Muscle layer of colon (tissue), 2 donors: ENCODE results near the gene MINAR1.
A peak's percentile ranks its signal among the peaks of the same experiment; 100 is the strongest.

Source experiments
- H3K27ac ChIP-seq: one replicate; pipeline ENCODE4 v1.7.0; 2013; ENCODE audit warnings: low read depth, mild to moderate bottlenecking, low read length, moderate library complexity
- H3K27me3 ChIP-seq, 2 donors: one replicate each; pipeline ENCODE4 v1.7.0; 2013; ENCODE audit warnings: low read length in 2 of 2, mild to moderate bottlenecking in 2 of 2; ENCODE audit not compliant: insufficient read depth in 2 of 2, control insufficient read depth in 1 of 2
- H3K36me3 ChIP-seq: one replicate; pipeline ENCODE4 v1.7.0; 2013; ENCODE audit warnings: mild to moderate bottlenecking, low read length; ENCODE audit not compliant: insufficient read depth
- H3K4me1 ChIP-seq: one replicate; pipeline ENCODE4 v1.7.0; 2013; ENCODE audit warnings: mild to moderate bottlenecking, low read length; ENCODE audit not compliant: insufficient read depth
- H3K4me3 ChIP-seq, 2 donors: one replicate each; pipeline ENCODE4 v1.7.0; 2013; ENCODE audit warnings: low read length in 2 of 2, low read depth in 1 of 2, mild to moderate bottlenecking in 1 of 2, moderate library complexity in 1 of 2
- H3K9ac ChIP-seq: one replicate; pipeline ENCODE4 v1.7.0; 2013; ENCODE audit warnings: low read length
- H3K9me3 ChIP-seq: one replicate; pipeline ENCODE4 v1.7.0; 2013; ENCODE audit warnings: mild to moderate bottlenecking, low read length
- donor health status: abdominal sarcoma.
- donor health status: Adenocarcinoma of cecum.

Gene MINAR1

DNA sequence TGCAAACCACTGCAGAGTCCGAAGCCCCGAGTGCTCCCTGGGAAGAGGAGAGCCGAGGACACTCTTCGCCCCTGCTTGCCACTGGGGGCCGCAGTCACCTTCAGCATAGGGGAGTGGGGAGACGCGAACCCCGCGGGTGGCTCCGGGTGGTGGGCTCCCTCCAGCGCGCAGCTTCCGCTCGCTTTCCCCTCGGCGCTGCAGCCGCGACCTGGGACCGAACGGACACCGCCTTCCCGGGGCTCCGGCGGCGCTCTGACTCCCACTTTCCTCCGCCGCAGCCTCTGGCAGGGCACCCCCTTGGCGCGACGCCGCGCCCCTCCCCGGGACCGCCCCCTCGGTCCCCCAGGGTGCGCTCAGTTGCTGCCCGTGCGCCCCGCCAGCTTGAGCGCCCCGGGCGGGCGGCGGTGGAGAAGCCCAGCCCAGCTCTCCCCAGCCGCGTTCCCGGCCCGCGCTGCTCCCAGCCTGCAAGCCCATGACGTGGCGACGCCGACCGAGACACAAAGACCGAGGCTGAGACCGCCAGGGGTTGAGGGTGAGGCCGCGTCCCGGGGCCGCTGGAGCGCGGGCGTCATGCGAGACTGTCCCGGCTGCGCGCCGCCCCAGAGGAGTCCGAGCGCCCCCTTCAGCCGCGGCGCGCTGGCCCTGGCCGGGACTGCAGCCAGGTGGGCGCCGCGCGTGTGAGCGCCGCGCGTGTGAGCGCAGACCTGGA is at the start of gene MINAR1:
Gene MINAR1, plus strand, starts transcription at position 701 of the 709 bp plus-strand sequence. CDS start 23,812 bp downstream, outside the sequence.
- Histone ChIP-seq H3K36me3 (no peaks in the 10 kb centered on the region), H3K9me3 (no peaks in the 10 kb centered on the region), H3K4me1 (peaks cover 5% of the 10 kb centered on the region), H3K27ac (no peak within 1 kb of the TSS), H3K4me3 (peak within 1 kb of the TSS in 1 of 2 donors; percentile 27), H3K27me3 (peaks cover 16 to 44% of the 10 kb centered on the region in 2 donors), H3K9ac (no peak within 1 kb of the TSS)

DNA sequence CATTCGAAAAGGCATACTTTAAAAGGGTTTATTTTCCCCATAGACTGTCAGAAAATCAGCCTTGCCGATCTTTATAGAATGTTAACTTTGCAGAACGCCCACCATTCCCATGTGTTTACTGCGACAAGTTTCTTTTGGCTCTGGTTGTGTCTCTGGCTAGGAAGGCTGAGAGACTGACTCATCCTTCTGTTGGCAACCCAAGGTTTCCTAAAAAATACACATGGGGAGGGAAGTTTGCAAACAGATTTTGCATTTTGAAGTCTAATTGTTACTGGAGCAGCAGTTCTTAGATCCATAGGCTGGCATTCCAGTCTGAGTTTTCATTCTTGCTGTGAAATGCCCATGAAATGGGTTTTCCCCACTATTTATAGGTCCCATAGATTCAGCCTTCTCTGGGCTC is 37.9 kb upstream of the MINAR1 start:
- H3K4me1 ChIP-seq = peaks cover 14% of the 10 kb centered on the region
- H3K27me3 ChIP-seq = no peaks in the 10 kb centered on the region
- no peak overlapping the region for H3K27ac ChIP-seq
- no peak overlapping the region for H3K9ac ChIP-seq
- H3K36me3 ChIP-seq = no peaks in the 10 kb centered on the region
- H3K9me3 ChIP-seq = no peaks in the 10 kb centered on the region
- no peak overlapping the region for H3K4me3 ChIP-seq

DNA sequence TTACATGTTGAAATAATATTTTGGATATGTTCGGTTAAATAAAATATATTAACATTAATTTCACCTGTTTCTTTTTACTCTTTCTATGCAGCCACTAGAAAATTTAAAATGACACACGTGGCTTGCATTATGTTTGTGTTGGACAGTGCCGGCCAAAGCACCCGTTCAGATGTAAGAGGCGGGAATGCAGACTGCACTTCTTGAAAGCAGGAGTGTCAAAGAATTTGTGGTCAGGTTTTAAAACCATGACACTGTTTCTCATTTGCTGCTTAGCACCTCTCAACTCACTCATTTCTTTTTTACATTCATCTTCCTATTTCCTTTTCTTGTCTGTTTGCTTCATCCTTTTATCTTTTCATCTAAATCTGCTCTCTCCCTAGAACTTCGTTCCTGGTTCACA is 35.3 kb upstream of the MINAR1 start:
- H3K4me3 ChIP-seq = no peak overlapping the region
- H3K4me1 ChIP-seq = peaks cover 14% of the 10 kb centered on the region
- H3K36me3 ChIP-seq = no peaks in the 10 kb centered on the region
- no peak overlapping the region for H3K27ac ChIP-seq
- H3K9me3 ChIP-seq = no peaks in the 10 kb centered on the region
- H3K9ac ChIP-seq = no peak overlapping the region
- no peaks in the 10 kb centered on the region for H3K27me3 ChIP-seq

DNA sequence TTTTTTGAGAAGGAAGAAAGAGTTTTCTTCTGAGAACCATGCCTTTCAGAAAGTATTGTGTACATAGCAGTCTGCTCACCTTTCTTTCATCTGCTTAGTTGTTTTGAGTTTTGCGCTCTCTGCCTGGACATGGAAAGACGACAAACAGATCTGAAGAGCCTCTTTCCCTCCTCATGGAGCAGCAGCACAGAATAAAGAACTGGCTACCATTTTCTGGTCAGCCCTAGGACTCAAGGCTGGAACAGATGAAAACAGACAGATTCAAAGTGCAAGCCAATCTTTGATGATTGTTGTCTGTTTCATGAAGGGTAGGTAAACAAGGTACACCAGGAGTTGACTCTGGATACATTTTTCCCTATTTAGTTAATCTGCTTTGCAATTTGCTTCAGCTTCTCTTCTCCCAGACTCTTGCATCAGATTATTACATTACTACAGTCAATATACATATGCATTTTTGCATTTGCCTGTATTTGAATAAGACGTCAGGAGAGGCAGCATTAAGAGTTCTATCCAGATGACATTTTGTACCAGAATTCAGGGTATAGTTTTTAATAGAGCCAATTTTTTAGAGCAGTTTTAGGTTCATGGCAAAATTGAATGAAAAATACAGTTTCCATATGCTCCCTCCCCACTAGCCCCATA is 34.7 kb upstream of the MINAR1 start:
- H3K27ac ChIP-seq = no peak overlapping the region
- H3K36me3 ChIP-seq = no peaks in the 10 kb centered on the region
- no peak overlapping the region for H3K9ac ChIP-seq
- no peak overlapping the region for H3K4me3 ChIP-seq
- H3K4me1 ChIP-seq = peaks cover 14% of the 10 kb centered on the region
- no peaks in the 10 kb centered on the region for H3K27me3 ChIP-seq
- no peaks in the 10 kb centered on the region for H3K9me3 ChIP-seq

- H3K27ac ChIP-seq = no peak overlapping the region
- no peak overlapping the region for H3K4me3 ChIP-seq
- peaks cover 3% of the 10 kb centered on the region for H3K4me1 ChIP-seq
- no peaks in the 10 kb centered on the region for H3K9me3 ChIP-seq
- H3K36me3 ChIP-seq = no peaks in the 10 kb centered on the region
- H3K9ac ChIP-seq = no peak overlapping the region
- H3K27me3 ChIP-seq = no peaks in the 10 kb centered on the region
Observed at GRCh38 chr15:79399606-79400005, 32.5 kb upstream of the MINAR1 start.

- H3K4me1 ChIP-seq = no peaks in the 10 kb centered on the region
- no peaks in the 10 kb centered on the region for H3K27me3 ChIP-seq
- no peaks in the 10 kb centered on the region for H3K36me3 ChIP-seq
- H3K27ac ChIP-seq = no peak overlapping the region
- no peak overlapping the region for H3K9ac ChIP-seq
- no peaks in the 10 kb centered on the region for H3K9me3 ChIP-seq
- no peak overlapping the region for H3K4me3 ChIP-seq
Observed at GRCh38 chr15:79400650-79401049, 31.5 kb upstream of the MINAR1 start.

DNA sequence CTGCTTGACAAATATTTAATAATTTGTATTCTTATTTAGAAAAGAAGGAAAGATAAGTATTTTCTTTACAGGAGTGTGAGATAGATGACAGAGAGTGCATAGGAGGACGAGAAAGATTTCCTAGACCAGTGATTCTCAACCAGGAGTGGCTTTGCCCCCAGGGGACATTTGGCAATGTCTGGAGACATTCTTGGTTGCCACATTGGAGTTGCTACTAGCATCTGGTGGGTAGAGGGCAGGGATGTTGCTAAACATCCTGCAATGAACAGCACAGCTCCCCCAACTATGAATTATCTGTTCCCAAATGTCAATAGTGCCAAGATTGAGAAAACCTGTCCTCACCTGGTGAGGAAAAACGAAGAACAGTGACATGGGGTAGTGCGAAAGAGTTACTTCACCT is 30.8 kb upstream of the MINAR1 start:
- no peaks in the 10 kb centered on the region for H3K27me3 ChIP-seq
- H3K4me3 ChIP-seq = no peak overlapping the region
- no peaks in the 10 kb centered on the region for H3K36me3 ChIP-seq
- H3K4me1 ChIP-seq = no peaks in the 10 kb centered on the region
- no peaks in the 10 kb centered on the region for H3K9me3 ChIP-seq
- H3K9ac ChIP-seq = no peak overlapping the region
- H3K27ac ChIP-seq = no peak overlapping the region

DNA sequence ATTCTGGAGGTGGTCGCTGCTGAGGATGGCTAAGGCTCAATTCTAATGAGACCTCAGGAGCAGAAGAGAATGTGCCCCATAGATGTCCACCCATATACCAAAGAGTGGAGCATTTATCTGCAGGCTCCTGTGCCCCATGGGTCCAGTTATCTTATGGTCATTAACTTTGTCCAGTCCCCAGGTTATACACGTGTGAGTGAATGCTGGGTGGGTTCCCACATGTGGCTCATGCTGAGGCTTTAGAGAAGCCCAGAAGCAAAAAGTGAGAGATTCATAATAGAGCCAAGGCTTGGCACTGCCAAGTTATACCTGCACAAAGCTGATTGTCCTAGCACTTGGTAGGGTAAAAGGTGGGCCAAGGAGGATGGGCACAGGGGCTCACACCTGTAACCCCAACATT is 30.0 kb upstream of the MINAR1 start:
- H3K4me3 ChIP-seq = no peak overlapping the region
- no peaks in the 10 kb centered on the region for H3K36me3 ChIP-seq
- no peaks in the 10 kb centered on the region for H3K9me3 ChIP-seq
- H3K27me3 ChIP-seq = no peaks in the 10 kb centered on the region
- no peak overlapping the region for H3K9ac ChIP-seq
- no peaks in the 10 kb centered on the region for H3K4me1 ChIP-seq
- no peak overlapping the region for H3K27ac ChIP-seq

DNA sequence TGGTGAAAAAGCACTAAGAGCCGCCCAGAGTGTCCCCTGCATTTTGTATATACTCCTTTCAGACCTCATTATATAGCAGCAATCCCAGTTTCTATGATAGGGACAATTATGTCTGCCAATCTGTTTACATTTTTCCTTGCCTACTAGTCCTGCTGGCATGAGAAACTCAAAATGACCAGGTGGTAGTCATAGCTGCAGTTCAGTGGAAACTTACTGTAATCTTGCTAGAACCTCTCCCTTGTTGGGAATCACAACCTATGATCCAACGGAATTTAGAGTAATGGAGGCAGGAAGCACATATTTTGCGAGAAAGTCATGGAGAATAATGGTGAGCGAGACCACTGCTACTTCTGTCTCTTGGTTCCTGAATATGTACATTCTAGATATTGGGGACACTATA is 28.6 kb upstream of the MINAR1 start:
- H3K27ac ChIP-seq = no peak overlapping the region
- no peaks in the 10 kb centered on the region for H3K9me3 ChIP-seq
- H3K4me3 ChIP-seq = no peak overlapping the region
- no peaks in the 10 kb centered on the region for H3K27me3 ChIP-seq
- no peak overlapping the region for H3K9ac ChIP-seq
- H3K36me3 ChIP-seq = no peaks in the 10 kb centered on the region
- no peaks in the 10 kb centered on the region for H3K4me1 ChIP-seq

DNA sequence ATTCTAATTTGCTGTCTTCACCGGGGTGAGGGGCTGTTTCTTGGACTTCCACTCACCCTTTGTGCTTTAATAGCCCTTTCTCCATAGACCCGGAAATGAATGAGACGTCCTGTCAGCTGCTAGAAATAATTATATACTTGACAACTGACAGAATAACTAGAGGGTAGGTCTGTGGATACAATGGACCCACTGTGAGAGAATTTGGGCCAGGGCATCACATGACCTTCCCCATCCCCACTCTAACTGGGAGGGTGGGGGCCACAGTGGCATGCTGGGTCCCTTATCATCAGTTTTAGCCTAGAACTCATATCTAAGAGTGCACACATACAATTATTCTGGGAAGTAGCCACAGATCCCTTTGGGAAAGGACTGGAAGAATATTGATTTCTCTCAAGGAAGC is 25.9 kb upstream of the MINAR1 start:
- no peak overlapping the region for H3K27ac ChIP-seq
- H3K36me3 ChIP-seq = no peaks in the 10 kb centered on the region
- no peak overlapping the region for H3K4me3 ChIP-seq
- no peaks in the 10 kb centered on the region for H3K9me3 ChIP-seq
- no peaks in the 10 kb centered on the region for H3K27me3 ChIP-seq
- H3K9ac ChIP-seq = no peak overlapping the region
- H3K4me1 ChIP-seq = no peaks in the 10 kb centered on the region

DNA sequence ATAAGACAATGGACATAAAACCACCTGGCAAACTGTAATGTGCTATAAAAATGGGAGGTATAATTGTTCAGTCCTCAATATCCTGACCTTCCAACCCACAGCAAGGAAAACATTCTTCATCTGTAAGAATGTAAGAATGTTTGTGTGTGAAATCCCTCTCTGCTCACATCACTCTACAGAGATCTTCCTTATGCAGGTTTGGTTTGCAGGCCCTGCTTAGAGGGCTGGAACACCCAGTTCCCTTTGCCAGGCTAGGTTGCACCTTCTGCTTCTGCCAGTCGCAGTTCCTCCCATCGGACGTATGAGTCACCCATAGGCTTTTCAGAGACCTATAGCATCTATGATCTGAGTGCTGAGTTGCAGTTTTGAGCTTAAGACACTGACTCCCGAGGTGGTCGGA is 24.1 kb upstream of the MINAR1 start:
- H3K9ac ChIP-seq = no peak overlapping the region

DNA sequence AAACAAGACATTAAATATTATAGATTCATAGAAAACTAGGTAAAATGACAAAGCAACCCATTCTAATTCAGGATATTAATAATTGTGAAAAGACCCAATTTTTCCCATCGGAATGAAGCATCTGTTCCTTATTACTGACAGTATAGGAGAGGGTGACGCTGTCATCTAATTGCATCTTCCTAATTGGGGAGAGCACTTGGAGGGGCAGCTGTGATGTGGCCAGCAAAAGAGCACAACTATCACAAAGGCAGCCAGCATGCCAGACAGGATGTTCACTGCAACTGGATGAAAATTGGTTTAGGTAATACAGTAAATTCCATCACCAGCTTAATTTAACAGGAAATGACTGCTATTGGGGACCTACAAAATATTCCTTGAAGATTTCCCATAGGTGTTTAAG is 21.9 kb upstream of the MINAR1 start:
- Histone ChIP-seq H3K27me3 (no peaks in the 10 kb centered on the region), H3K27ac (no peak overlapping the region)

More for the DNA sequence above, 24.1 kb upstream of the MINAR1 start:
- Histone ChIP-seq H3K4me3 (no peak overlapping the region), H3K9me3 (no peaks in the 10 kb centered on the region), H3K27ac (no peak overlapping the region), H3K36me3 (no peaks in the 10 kb centered on the region), H3K4me1 (no peaks in the 10 kb centered on the region), H3K27me3 (no peaks in the 10 kb centered on the region)

More for the DNA sequence above, 21.9 kb upstream of the MINAR1 start:
- Histone ChIP-seq H3K9ac (no peak overlapping the region), H3K4me1 (no peaks in the 10 kb centered on the region), H3K36me3 (no peaks in the 10 kb centered on the region), H3K9me3 (no peaks in the 10 kb centered on the region), H3K4me3 (no peak overlapping the region)
